Activated B cell treated with CpG ODN at 0.5 μM for 24 hours (primary cell): ENCODE results near the gene COPS8. TPM values are rescaled to one million over a fixed set of nuclear protein-coding genes. Genes with fewer than 3 reads are reported as not detected.

Experiments used
- ATAC-seq: fragments of 200-7000 bp; cut with Tn5 transposase; one replicate; pipeline ENCODE4 v1.10.0; 2021; ENCODE audit warnings: low read depth, mild to moderate bottlenecking, moderate library complexity
- CTCF ChIA-PET: fragments of 350-600 bp; sonication (Branson Sonifier 250); formaldehyde crosslinking; loops from one replicate; lab custom pipeline; 2021; ENCODE audit warnings: antibody characterized with exemption; lab: Charles Lee
- POLR2A ChIA-PET: fragments of 350-600 bp; sonication (Branson Sonifier 250); formaldehyde crosslinking; loops from one replicate; lab custom pipeline; 2021; ENCODE audit warnings: antibody characterized with exemption; lab: Charles Lee
- DNase-seq: peaks from one replicate; pipeline ENCODE4 v3.0.0; 2022
- H3K27ac Mint-ChIP-seq: one replicate; pipeline ENCODE4 v1.8.0; 2020; ENCODE audit warnings: mixed read lengths
- H3K27me3 Mint-ChIP-seq: one replicate; pipeline ENCODE4 v1.8.0; 2021; ENCODE audit warnings: mixed read lengths
- H3K36me3 Mint-ChIP-seq: one replicate; pipeline ENCODE4 v1.8.0; 2021; ENCODE audit warnings: low read depth, mixed read lengths
- H3K4me1 Mint-ChIP-seq: one replicate; pipeline ENCODE4 v1.8.0; 2021; ENCODE audit warnings: mixed read lengths
- H3K4me3 Mint-ChIP-seq: one replicate; pipeline ENCODE4 v1.8.0; 2020; ENCODE audit warnings: mild to moderate bottlenecking, mixed read lengths
- H3K9me3 Mint-ChIP-seq: one replicate; pipeline ENCODE4 v1.8.0; 2020; ENCODE audit warnings: mixed read lengths
- CTCF ChIP-seq: fragments of 200-600 bp; IDR thresholded peaks from one replicate; pipeline ENCODE4 v1.8.0; 2022; ENCODE audit warnings: antibody characterized with exemption, mild to moderate bottlenecking
- intact Hi-C: fragments of 100-400 bp; cut with micrococcal nuclease; formaldehyde crosslinking; loops from one replicate; pipeline ENCODE4 v1.15.1; 2024
- total RNA-seq: library from RNA; stranded (reverse); gene quantifications from 2 replicates; pipeline ENCODE4 v1.2.3, GENCODE V29; 2022

The COPS8 gene
- total RNA-seq, 1 donor from 2014 or later = 31.8 TPM

- Mint-ChIP-seq H3K27ac (no peak overlapping the region), H3K4me1 (no peaks in the 10 kb centered on the region), H3K27me3 (peaks cover 1% of the 10 kb centered on the region), H3K9me3 (no peaks in the 10 kb centered on the region), H3K4me3 (no peak overlapping the region), H3K36me3 (no peaks in the 10 kb centered on the region)
- ChIA-PET CTCF (no interaction called here), POLR2A (no interaction called here)
- ATAC-seq (no peak), DNase-seq (no peak)
- intact Hi-C loops = no loop called here
- no peak for TF ChIP-seq CTCF
Observed at GRCh38 chr2:237131749-237132533, 46.3 kb downstream of the COPS8 start.

DNA sequence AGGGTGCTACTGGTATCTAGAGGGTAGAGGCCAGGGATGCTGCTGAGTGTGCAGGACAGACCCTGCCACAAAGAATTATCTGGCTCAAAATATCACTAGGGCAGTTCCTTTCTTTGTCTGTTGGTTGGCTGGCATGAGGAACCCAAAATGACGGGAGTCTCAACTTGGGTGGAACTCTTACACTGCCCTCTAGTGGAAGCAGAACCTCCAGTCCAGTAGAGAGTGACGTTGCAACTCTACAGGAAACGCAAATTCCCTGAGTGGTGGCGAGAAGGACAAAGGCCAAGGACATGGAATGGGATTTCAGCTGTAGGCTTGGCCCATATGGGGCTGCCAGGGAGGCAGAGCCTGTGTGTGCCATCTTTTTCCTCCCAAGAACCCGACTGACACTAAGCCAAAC, 47.1 kb downstream of the COPS8 start:
- ATAC-seq (no peak), DNase-seq (no peak)
- intact Hi-C loops = no loop called here
- Mint-ChIP-seq H3K36me3 (no peaks in the 10 kb centered on the region), H3K27ac (no peak overlapping the region), H3K4me1 (no peaks in the 10 kb centered on the region), H3K27me3 (peaks cover 1% of the 10 kb centered on the region), H3K4me3 (no peak overlapping the region), H3K9me3 (no peaks in the 10 kb centered on the region)
- ChIA-PET POLR2A (no interaction called here), CTCF (no interaction called here)
- no peak for TF ChIP-seq CTCF

DNA sequence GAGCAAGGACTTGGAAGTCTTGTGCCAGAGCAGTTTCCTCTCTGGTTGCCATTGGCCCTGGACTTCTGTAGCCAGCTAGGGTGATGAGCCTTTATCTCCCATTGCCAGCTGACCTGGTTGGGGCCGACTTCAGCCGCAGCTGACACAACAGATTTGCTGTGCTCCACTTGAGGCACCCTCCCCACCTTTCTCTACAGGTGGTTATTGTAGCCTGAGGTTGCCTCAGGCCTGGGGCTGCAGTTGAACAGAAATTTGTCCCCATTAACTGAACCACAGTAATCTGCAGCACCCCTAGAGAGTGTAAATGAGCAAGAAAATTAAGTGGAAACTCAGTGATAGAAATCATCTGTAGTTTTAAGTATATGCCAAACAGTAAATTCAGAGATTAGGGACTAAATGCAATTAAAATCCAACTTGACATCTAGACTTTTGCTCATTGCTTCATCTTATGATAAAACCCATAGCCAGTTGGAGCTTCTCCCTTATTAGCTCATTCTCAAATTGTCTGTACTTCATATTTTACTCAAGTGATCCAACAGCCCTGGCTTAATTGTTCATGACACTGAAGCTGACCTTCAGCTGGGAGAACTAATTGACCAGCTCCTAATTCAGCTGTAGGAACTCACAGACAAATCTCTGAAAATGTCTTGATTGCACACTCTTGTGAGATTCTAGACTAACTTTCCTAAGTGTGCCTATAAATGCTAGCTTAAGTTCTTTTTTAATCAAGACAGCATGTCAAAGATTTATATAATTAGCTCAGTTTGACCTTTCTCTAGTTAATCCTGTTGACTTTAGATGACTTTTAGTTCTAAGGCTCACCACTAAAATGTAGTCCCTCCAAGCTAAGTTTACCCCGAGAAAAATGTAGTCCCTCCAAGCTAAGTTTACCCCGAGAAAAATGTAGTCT, 48.9 kb downstream of the COPS8 start:
- intact Hi-C loops = no loop called here
- H3K27me3 Mint-ChIP-seq = peaks cover 1% of the 10 kb centered on the region
- ChIA-PET CTCF (no interaction called here), POLR2A (no interaction called here)
- TF ChIP-seq CTCF = no peak
- no peak overlapping the region for H3K27ac Mint-ChIP-seq
- ATAC-seq (no peak), DNase-seq (no peak)
- H3K4me3 Mint-ChIP-seq = no peak overlapping the region
- no peaks in the 10 kb centered on the region for H3K9me3 Mint-ChIP-seq
- H3K36me3 Mint-ChIP-seq = no peaks in the 10 kb centered on the region
- no peaks in the 10 kb centered on the region for H3K4me1 Mint-ChIP-seq

DNA sequence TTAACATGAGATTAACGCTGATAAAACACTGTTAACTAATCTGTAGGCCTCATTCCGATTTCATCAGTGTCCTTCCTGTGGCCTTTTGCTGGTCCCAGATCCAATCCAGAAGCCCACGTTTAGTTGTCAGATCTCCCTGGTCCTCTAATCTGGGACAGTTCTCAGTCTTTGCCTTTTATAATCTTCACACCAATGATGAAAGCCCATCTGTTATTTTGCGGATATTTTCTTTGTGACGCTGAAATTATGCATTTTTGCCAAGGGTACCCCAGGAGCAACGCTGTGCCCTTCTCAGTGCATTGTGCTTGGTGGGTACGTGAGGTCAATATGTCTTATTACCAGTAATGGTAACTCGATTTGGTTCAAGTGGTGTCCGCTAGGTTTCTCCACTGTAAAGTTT, 51.1 kb downstream of the COPS8 start:
- no peak for TF ChIP-seq CTCF
- H3K36me3 Mint-ChIP-seq = no peaks in the 10 kb centered on the region
- H3K27me3 Mint-ChIP-seq = peaks cover 1% of the 10 kb centered on the region
- H3K27ac Mint-ChIP-seq = no peak overlapping the region
- DNase-seq (no peak), ATAC-seq (no peak)
- no peak overlapping the region for H3K4me3 Mint-ChIP-seq
- POLR2A ChIA-PET = no interaction called here
- no peaks in the 10 kb centered on the region for H3K9me3 Mint-ChIP-seq
- H3K4me1 Mint-ChIP-seq = no peaks in the 10 kb centered on the region
- CTCF ChIA-PET = no interaction called here
- intact Hi-C loops = no loop called here
